GM12878 (cell line): ENCODE measurements around the gene UTS2R. TPM values are rescaled to one million over a fixed set of nuclear protein-coding genes. Genes with fewer than 3 reads are reported as not detected.

Experiments used
- ATAC-seq: fragments of 200-7000 bp; cut with Tn5 transposase; 3 replicates; pipeline ENCODE4 v1.9.1; 2020; ENCODE audit warnings: mild to moderate bottlenecking, moderate library complexity
- BruUV-seq: library from RNA; stranded (reverse); fragments of 400-500 nt; replicated peaks from 2 replicates; lab custom pipeline; 2021; lab: Mats Ljungman, UMichigan
- CTCF ChIA-PET: fragments of 300-600 bp; sonication (Branson Sonifier 250); formaldehyde crosslinking; extraction: SDS; loops from one replicate; lab custom pipeline; 2021; ENCODE audit warnings: inconsistent platforms; lab: Yijun Ruan, JAX
- POLR2A ChIA-PET: fragments of 350-600 bp; formaldehyde crosslinking; extraction: SDS; loops from one replicate; lab custom pipeline; 2021; ENCODE audit warnings: inconsistent platforms; lab: Charles Lee
- RAD21 ChIA-PET: fragments of 300-600 bp; sonication (Branson Sonifier 250); formaldehyde crosslinking; loops from one replicate; lab custom pipeline; 2023; ENCODE audit warnings: antibody characterized with exemption; ENCODE audit not compliant: unreplicated experiment; lab: Charles Lee
- SMC1A ChIA-PET: fragments of 300-600 bp; sonication (Branson Sonifier 250); formaldehyde crosslinking; loops from one replicate; lab custom pipeline; 2023; ENCODE audit not compliant: unreplicated experiment, uncharacterized antibody; lab: Charles Lee
- DNase-seq: peaks from one replicate; pipeline ENCODE4 v3.0.0-alpha.2; 2011; ENCODE audit warnings: low read depth, low spot score
- FAIRE-seq: peaks from 3 replicates; lab custom pipeline; 2011; peaks lifted over from hg19 to GRCh38; lab: Jason Lieb, UNC
- H2AFZ ChIP-seq: 2 replicates; pipeline ENCODE4 v1.6.0; 2011; ENCODE audit warnings: low read depth, low read length, control low read depth; ENCODE audit not compliant: control insufficient read depth
- H3K27ac ChIP-seq: 2 replicates; pipeline ENCODE4 v1.5.1; 2011; ENCODE audit warnings: control low read depth; ENCODE audit not compliant: control insufficient read depth, insufficient read depth
- H3K27me3 ChIP-seq, 2 experiments: replicated peaks in 1 of 2; 2 replicates each; pipeline versions ENCODE4 v1.6.0 to v1.6.1; 2011; ENCODE audit warnings: low read length in 1 of 2; ENCODE audit not compliant: control insufficient read depth in 2 of 2, insufficient read depth in 2 of 2
- H3K36me3 ChIP-seq, 2 experiments: 2 replicates each; pipeline ENCODE4 v1.5.1; 2011; ENCODE audit warnings: low read length in 1 of 2; ENCODE audit not compliant: control insufficient read depth in 2 of 2, insufficient read depth in 2 of 2
- H3K4me1 ChIP-seq: 2 replicates; pipeline ENCODE4 v1.6.1; 2011; ENCODE audit warnings: mild to moderate bottlenecking, low read length, moderate library complexity, mixed read lengths; ENCODE audit not compliant: control insufficient read depth, insufficient read depth
- H3K4me2 ChIP-seq: 2 replicates; pipeline ENCODE4 v1.6.0; 2011; ENCODE audit warnings: control low read depth; ENCODE audit not compliant: control insufficient read depth, insufficient read depth
- H3K4me3 ChIP-seq: fragments of 200-600 bp; sonication (generic); 2 replicates; pipeline ENCODE4 v1.5.1; 2016
- H3K79me2 ChIP-seq: 2 replicates; pipeline ENCODE4 v1.6.0; 2011; ENCODE audit warnings: low read length; ENCODE audit not compliant: control insufficient read depth, insufficient read depth
- H3K9ac ChIP-seq: 2 replicates; pipeline ENCODE4 v1.8.0; 2011; ENCODE audit warnings: low read length, control low read depth, mixed read lengths; ENCODE audit not compliant: control insufficient read depth, insufficient read depth
- H3K9me3 ChIP-seq: replicated peaks from 3 replicates; pipeline ENCODE4 v1.5.1; 2011; ENCODE audit warnings: mild to moderate bottlenecking, low read length; ENCODE audit not compliant: control insufficient read depth, insufficient read depth
- H4K20me1 ChIP-seq: 2 replicates; pipeline ENCODE4 v1.6.0; 2011; ENCODE audit not compliant: control insufficient read depth, insufficient read depth
- ASH2L ChIP-seq: fragments of 300-600, 200-600 bp; sonication (generic); IDR thresholded peaks from 2 replicates; pipeline ENCODE4 v1.6.1; 2017; ENCODE audit warnings: low read depth, mild to moderate bottlenecking, borderline replicate concordance
- ATF2 ChIP-seq: IDR thresholded peaks from 2 replicates; pipeline ENCODE4 v1.6.1; 2012; ENCODE audit warnings: low read length, inconsistent platforms
- BCL11A ChIP-seq: IDR thresholded peaks from 2 replicates; pipeline ENCODE4 v1.6.1; 2011; ENCODE audit warnings: low read depth, low read length
- BCLAF1 ChIP-seq: fragments of 450-650 bp; IDR thresholded peaks from 2 replicates; pipeline ENCODE4 v1.6.1; 2017; ENCODE audit warnings: antibody characterized with exemption, mild to moderate bottlenecking, moderate library complexity
- CREB1 ChIP-seq: IDR thresholded peaks from 2 replicates; pipeline ENCODE4 v1.6.1; 2012; ENCODE audit warnings: low read depth, mild to moderate bottlenecking, inconsistent platforms
- HDAC2 ChIP-seq: fragments of 200-600 bp; sonication (generic); IDR thresholded peaks from 2 replicates; pipeline ENCODE4 v1.6.1; 2017
- HDGF ChIP-seq: fragments of 450-650 bp; IDR thresholded peaks from 2 replicates; pipeline ENCODE4 v1.6.1; 2016; ENCODE audit warnings: antibody characterized with exemption
- HSF1 ChIP-seq: fragments of 150-350 bp; IDR thresholded peaks from 2 replicates; pipeline ENCODE4 v1.6.1; 2014; ENCODE audit warnings: mild to moderate bottlenecking, low read depth, low read length
- IKZF2 ChIP-seq, 2 experiments: fragments of 450-650 bp; IDR thresholded peaks; 2 replicates each; pipeline ENCODE4 v1.6.1; 2017; ENCODE audit warnings: mild to moderate bottlenecking in 2 of 2, moderate library complexity in 2 of 2
- IRF4 ChIP-seq: IDR thresholded peaks from 2 replicates; pipeline ENCODE4 v1.6.1; 2011; ENCODE audit warnings: low read depth, low read length
- REST ChIP-seq: IDR thresholded peaks from 2 replicates; pipeline ENCODE4 v1.6.1; 2012; ENCODE audit warnings: mild to moderate bottlenecking, low read depth, low read length
- SREBF2 ChIP-seq: IDR thresholded peaks from 2 replicates; pipeline ENCODE4 v1.6.1; 2012; ENCODE audit warnings: mild to moderate bottlenecking, low read length
- TCF7 ChIP-seq: IDR thresholded peaks from 2 replicates; pipeline ENCODE4 v1.6.1; 2014; ENCODE audit warnings: antibody characterized with exemption, borderline replicate concordance
- USF1 ChIP-seq: IDR thresholded peaks from 2 replicates; pipeline ENCODE4 v1.6.1; 2011; ENCODE audit warnings: borderline replicate concordance, low read depth, mild to moderate bottlenecking, moderate library complexity, mixed read lengths, low read length; ENCODE audit not compliant: insufficient read depth; ENCODE audit errors: extremely low read length
- WGBS: methylation state at CpG from one replicate; pipeline ENCODE4 v1.1.6; 2016; ENCODE audit warnings: low lambda C conversion rate; ENCODE audit not compliant: insufficient replicate concordance, insufficient coverage; ENCODE audit errors: missing lambda C conversion rate; 5-methylcytosine and 5-hydroxymethylcytosine counted together
- in situ Hi-C: fragments of 300-500 bp; cut with MboI; formaldehyde crosslinking; loops from 9 replicates; pipeline ENCODE4 v1.14.3; 2018; ENCODE audit warnings: mixed read lengths
- intact Hi-C: fragments of 100-400 bp; cut with micrococcal nuclease; formaldehyde crosslinking; loops from one replicate; pipeline ENCODE4 v1.14.2; 2022; ENCODE audit not compliant: unreplicated experiment
- polyA plus RNA-seq, 11 experiments: library from polyadenylated mRNA; depleted of rRNA in 4 of 11; unstranded in 6 of 11; stranded (reverse) in 5 of 11; fragments of >200 nt; fragmentation: Nextera tagmentation in 4 of 11; fragmentation: Illumina TruSeq in 1 of 11; extraction: Ambion mirVana in 4 of 11; extraction: Trizol in 1 of 11; gene quantifications; 1 replicate in 1 of 11; 2 replicates in 10 of 11; pipeline versions ENCODE4 v1.2.1 to v1.2.3, GENCODE V29; 2011 to 2016; ENCODE audit warnings: inconsistent platforms in 2 of 11, missing spikeins in 2 of 11, low read depth in 1 of 11
- total RNA-seq, 4 experiments: library from RNA; depleted of rRNA in 3 of 4; stranded (reverse); fragments of >200 nt in 3 of 4; fragmentation: Illumina TruSeq in 1 of 4; extraction: Trizol in 1 of 4; gene quantifications; 2 replicates each; pipeline versions ENCODE4 v1.2.1 to v1.2.3, GENCODE V29; 2013 to 2021

Gene UTS2R
- total and polyA plus RNA-seq, 10 of the 15 experiments (the other 5 are each of a cell fraction or from before 2014, with no cell fraction given), result 0.04 to 0.36 (median 0.11) TPM; not detected in 6

GRCh38 chr17:82399601-82400101 lies 28.1 kb downstream of the UTS2R start:
- SMC1A ChIA-PET, result interaction anchor here (0.9 to 1.7 kb wide), 6 partner anchors 10 to 245 kb away, joined by 3 to 5 read pairs (median 4); no protein-coding TSS in a partner anchor
- BruUV-seq, result no TSS peak
- Histone ChIP-seq H3K27me3 (no peaks in the 10 kb centered on the region), H3K27ac (no peak overlapping the region), H3K79me2 (no peaks in the 10 kb centered on the region), H3K36me3 (peaks cover 2 to 14% of the 10 kb centered on the region in 2 experiments; a peak in 3 of 4 replicates), H3K4me1 (peaks cover 6% of the 10 kb centered on the region; the same call in 1 of the 2 replicates), H3K4me2 (no peak overlapping the region), H3K9me3 (no peaks in the 10 kb centered on the region), H3K4me3 (no peak overlapping the region), H3K9ac (no peak overlapping the region), H4K20me1 (no peaks in the 10 kb centered on the region), H2AFZ (no peak overlapping the region)
- ATAC-seq (no peak), DNase-seq (no peak), FAIRE-seq (no peak)
- intact Hi-C loops (loop anchor here (5.0 kb wide), 1 partner anchor 32 kb away; no protein-coding TSS in a partner anchor), in situ Hi-C loops (no loop called here)
- RAD21 ChIA-PET, result interaction anchor here (0.9 kb wide), 1 partner anchor 49 kb away, joined by 3 read pairs; no protein-coding TSS in a partner anchor
- POLR2A ChIA-PET, result interaction anchor here (1.0 to 1.2 kb wide), 2 partner anchors 19 to 31 kb away, joined by 3 read pairs; no protein-coding TSS in a partner anchor
- WGBS, result 91% methylated on average over 18 of the region's 18 CpGs
- CTCF ChIA-PET, result interaction anchor here (1.0 to 1.5 kb wide), 4 partner anchors 33 to 362 kb away, joined by 3 to 4 read pairs (median 3); partner anchors contain the start of gene DCXR
- no peak for TF ChIP-seq ATF2
- TF ChIP-seq BCLAF1, result no peak
- TF ChIP-seq USF1, result no peak
- no peak for TF ChIP-seq HDAC2
- no peak for TF ChIP-seq ASH2L
- no peak for TF ChIP-seq IKZF2 (IDR thresholded peaks at IDR 0.05)
- TF ChIP-seq HSF1, result no peak
- TF ChIP-seq BCL11A, result no peak
- TF ChIP-seq SREBF2, result no peak
- no peak for TF ChIP-seq CREB1
- TF ChIP-seq REST, result no peak
- no peak for TF ChIP-seq HDGF
- no peak for TF ChIP-seq IRF4
- no peak for TF ChIP-seq TCF7
